Duodenal mucosa (tissue), 2 donors: ENCODE data around the gene CUL9.

Source experiments
- H3K27ac ChIP-seq: one replicate; pipeline ENCODE4 v1.7.0; 2013; ENCODE audit warnings: low read depth, low read length
- H3K27me3 ChIP-seq, 2 donors: one replicate each; pipeline ENCODE4 v1.7.0; 2013; ENCODE audit warnings: low read length in 2 of 2, control low read depth in 1 of 2; ENCODE audit not compliant: insufficient read depth in 2 of 2, control insufficient read depth in 1 of 2
- H3K36me3 ChIP-seq, 2 donors: one replicate each; pipeline ENCODE4 v1.7.0; 2013; ENCODE audit warnings: low read length in 2 of 2, control low read depth in 1 of 2; ENCODE audit not compliant: insufficient read depth in 2 of 2, control insufficient read depth in 1 of 2
- H3K4me1 ChIP-seq, 2 donors: one replicate each; pipeline ENCODE4 v1.7.0; 2013; ENCODE audit warnings: low read length in 2 of 2, control low read depth in 1 of 2; ENCODE audit not compliant: insufficient read depth in 2 of 2, control insufficient read depth in 1 of 2
- H3K4me3 ChIP-seq, 2 donors: one replicate each; pipeline ENCODE4 v1.7.0; 2013; ENCODE audit warnings: low read length in 2 of 2, low read depth in 1 of 2
- H3K9ac ChIP-seq, 2 donors: one replicate each; pipeline ENCODE4 v1.7.0; 2013; ENCODE audit warnings: low read length in 2 of 2, low read depth in 1 of 2
- H3K9me3 ChIP-seq, 2 donors: one replicate each; pipeline ENCODE4 v1.7.0; 2013; ENCODE audit warnings: low read length in 2 of 2, control low read depth in 1 of 2; ENCODE audit not compliant: control insufficient read depth in 1 of 2

Gene CUL9

DNA sequence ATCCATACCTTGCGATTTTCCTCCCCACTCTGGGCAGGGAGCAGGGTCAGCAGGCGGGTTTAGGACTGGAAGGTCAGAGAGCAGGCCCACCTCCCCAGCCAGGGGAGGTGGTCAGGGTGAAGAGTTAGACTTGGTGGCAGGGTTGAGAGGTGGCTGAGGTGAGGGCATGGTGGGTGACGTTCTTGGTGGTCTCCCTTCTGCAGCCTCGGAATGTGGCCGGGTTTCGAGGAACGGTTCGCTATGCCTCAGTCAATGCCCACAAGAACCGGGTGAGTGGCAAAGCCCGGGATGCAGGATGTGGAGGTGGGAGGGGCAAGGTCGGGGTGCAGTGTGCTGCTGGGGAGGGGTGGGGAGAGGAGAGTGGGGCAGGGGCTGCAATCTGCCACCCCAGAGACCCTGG is 72.8 kb downstream of the CUL9 start:
- Histone ChIP-seq H3K4me1 (no peaks in the 10 kb centered on the region), H3K36me3 (no peaks in the 10 kb centered on the region), H3K27ac (no peak overlapping the region), H3K9ac (no peak overlapping the region), H3K9me3 (no peaks in the 10 kb centered on the region), H3K27me3 (peaks cover 17 to 20% of the 10 kb centered on the region in 2 donors), H3K4me3 (no peak overlapping the region)

DNA sequence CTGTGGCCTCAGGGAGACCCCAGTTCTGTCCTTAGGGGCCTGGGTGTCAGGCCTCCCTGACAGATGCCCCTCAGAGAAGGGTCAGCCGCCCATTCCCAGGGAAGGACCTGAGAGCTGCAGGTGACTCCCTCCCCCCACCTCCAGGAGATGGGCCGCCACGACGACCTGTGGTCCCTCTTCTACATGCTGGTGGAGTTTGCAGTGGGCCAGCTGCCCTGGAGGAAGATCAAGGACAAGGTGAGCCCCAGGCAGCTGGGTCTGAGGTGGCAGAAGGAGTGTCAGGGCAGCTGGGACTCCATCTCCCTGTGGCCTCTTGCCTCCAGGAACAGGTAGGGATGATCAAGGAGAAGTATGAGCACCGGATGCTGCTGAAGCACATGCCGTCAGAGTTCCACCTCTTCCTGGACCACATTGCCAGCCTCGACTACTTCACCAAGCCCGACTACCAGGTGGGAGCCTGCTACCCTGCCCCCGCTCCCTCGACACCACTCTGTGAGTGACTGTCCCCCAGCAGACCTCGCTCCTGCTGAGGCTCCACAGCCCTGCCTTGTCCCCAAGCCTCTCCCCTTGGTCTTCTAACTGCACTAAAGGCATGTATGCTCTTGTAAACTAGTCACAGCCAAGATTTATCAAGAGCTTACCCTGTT is 73.5 kb downstream of the CUL9 start:
- H3K9me3 ChIP-seq = no peaks in the 10 kb centered on the region
- H3K4me3 ChIP-seq = no peak overlapping the region
- peaks cover 15 to 19% of the 10 kb centered on the region in 2 donors for H3K27me3 ChIP-seq
- no peaks in the 10 kb centered on the region for H3K36me3 ChIP-seq
- no peak overlapping the region for H3K9ac ChIP-seq
- H3K4me1 ChIP-seq = no peaks in the 10 kb centered on the region
- no peak overlapping the region for H3K27ac ChIP-seq

DNA sequence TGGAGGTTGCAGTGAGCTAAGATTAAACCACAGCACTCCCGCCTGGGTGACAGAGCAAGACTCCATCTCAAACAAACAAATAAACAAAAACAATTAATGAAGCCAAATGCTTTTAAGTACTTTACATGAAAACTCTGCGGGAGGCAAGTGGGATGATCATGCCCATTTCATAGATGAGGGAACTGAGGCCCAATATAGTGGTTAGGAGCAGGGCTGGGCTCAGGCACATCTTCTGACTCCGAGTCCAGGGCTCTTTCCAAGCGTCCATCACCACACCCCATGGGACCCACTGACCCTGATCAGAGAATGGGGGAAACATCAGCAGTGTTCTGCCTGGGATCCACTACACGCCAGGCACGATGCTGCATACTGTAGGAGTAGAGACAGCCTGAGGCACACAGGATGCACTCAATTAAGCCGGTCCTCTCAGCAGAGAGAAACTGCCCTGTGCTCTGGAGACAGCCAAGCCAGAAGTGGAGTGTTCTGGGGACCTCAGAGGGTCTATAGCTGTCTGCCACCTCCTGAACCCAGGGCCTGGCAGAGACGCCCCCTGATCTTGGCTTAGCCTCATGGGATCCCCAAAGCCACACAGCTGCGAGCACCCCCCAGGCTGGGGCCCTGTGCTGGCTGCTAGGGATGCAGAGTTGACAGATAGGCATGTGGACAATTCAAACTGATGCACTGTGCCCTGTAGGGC is 74.8 kb downstream of the CUL9 start:
- H3K36me3 ChIP-seq = no peaks in the 10 kb centered on the region
- H3K27me3 ChIP-seq = peaks cover 3 to 7% of the 10 kb centered on the region in 2 donors
- H3K4me1 ChIP-seq = no peaks in the 10 kb centered on the region
- no peak overlapping the region for H3K27ac ChIP-seq
- no peaks in the 10 kb centered on the region for H3K9me3 ChIP-seq
- H3K9ac ChIP-seq = no peak overlapping the region
- H3K4me3 ChIP-seq = no peak overlapping the region

DNA sequence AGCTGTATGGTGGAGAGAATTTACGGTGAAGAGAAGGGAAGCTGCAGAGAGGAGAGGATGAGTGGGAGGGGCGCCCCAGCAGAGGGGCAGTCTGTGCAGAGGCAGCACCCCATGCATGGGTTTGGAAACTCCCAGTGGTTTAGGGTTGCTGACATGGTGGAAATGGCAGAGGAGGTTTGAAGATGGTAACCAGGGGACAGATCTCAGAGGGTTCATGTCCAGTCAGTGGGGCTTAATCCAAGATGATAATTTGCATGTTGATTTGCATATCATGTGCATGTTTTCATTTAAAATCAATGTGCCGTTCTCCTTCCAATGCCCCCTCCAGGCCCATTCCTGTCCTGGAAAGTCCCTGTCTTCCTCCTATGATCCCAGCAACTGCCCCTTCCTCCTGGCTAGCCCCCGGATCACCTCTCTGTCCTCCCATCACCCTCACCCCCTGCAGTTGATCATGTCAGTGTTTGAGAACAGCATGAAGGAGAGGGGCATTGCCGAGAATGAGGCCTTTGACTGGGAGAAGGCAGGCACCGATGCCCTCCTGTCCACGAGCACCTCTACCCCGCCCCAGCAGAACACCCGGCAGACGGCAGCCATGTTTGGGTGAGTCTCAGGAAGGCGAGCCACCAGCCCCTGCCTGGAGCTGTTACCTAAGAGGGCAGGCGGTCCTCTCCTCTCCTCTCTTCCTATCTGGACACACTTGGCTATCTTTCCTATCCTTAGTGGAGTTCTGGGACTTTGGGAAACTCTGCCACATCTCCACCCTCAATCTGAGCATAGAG is 75.6 kb downstream of the CUL9 start:
- H3K9ac ChIP-seq = no peak overlapping the region
- H3K4me3 ChIP-seq = no peak overlapping the region
- peaks cover 0 to 4% of the 10 kb centered on the region in 2 donors for H3K27me3 ChIP-seq
- H3K9me3 ChIP-seq = no peaks in the 10 kb centered on the region
- no peak overlapping the region for H3K27ac ChIP-seq
- peaks cover 0 to 1% of the 10 kb centered on the region in 2 donors for H3K4me1 ChIP-seq
- no peaks in the 10 kb centered on the region for H3K36me3 ChIP-seq

DNA sequence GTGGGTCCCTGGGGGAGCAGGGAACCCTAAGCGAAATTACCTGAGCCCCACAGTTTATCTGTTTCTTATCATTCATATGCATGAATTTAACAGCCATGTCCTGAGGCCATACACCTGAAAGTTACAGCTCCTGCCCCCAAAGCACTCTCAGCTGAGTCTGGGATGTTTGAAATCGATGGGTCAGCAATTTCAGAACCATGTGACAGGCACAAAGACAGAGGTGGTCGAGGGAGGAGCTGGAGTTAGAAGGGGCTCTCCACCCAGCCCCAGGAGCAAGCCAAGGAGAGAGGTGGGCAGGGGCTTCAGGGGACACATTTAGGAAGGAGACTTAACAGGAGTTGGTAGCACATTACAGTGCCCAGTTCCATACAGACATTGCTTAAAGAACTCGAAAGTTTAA is 76.2 kb downstream of the CUL9 start:
- H3K27me3 ChIP-seq = peaks cover 0 to 3% of the 10 kb centered on the region in 2 donors
- H3K9me3 ChIP-seq = no peaks in the 10 kb centered on the region
- H3K9ac ChIP-seq = no peak overlapping the region
- H3K36me3 ChIP-seq = no peaks in the 10 kb centered on the region
- no peak overlapping the region for H3K4me3 ChIP-seq
- H3K27ac ChIP-seq = no peak overlapping the region
- H3K4me1 ChIP-seq = peaks cover 0 to 3% of the 10 kb centered on the region in 2 donors

DNA sequence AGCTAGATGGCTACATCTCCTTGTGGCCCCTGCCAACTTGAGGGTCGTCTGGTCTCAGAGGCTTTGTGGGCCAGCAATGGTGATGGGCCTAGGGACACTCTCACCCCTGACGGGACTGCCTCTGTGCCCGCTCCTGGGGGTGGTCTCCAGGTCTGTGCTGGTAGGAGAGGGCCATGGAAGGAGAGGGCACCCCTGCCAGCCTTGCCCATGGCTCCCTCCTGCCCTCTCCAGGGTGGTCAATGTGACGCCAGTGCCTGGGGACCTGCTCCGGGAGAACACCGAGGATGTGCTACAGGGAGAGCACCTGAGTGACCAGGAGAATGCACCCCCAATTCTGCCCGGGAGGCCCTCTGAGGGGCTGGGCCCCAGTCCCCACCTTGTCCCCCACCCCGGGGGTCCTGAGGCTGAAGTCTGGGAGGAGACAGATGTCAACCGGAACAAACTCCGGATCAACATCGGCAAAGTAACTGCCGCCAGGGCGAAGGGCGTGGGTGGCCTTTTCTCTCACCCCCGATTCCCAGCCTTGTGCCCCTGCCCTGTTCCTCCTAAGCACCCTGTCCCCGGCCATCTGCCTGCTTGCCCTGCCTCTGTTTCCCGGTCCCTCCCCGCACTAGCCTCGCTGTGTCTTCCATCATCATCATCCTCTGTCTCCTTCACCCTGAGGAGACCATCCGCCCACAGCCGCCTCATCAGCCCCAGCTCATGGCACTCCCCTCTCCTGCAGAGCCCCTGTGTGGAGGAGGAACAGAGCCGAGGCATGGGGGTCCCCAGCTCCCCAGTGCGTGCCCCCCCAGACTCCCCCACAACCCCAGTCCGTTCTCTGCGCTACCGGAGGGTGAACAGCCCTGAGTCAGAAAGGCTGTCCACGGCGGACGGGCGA is 77.1 kb downstream of the CUL9 start:
- H3K4me1 ChIP-seq = peaks cover 3% of the 10 kb centered on the region in 2 donors
- H3K9ac ChIP-seq = no peak overlapping the region
- H3K27ac ChIP-seq = no peak overlapping the region
- no peaks in the 10 kb centered on the region for H3K27me3 ChIP-seq
- no peaks in the 10 kb centered on the region for H3K9me3 ChIP-seq
- H3K36me3 ChIP-seq = no peaks in the 10 kb centered on the region
- H3K4me3 ChIP-seq = no peak overlapping the region

DNA sequence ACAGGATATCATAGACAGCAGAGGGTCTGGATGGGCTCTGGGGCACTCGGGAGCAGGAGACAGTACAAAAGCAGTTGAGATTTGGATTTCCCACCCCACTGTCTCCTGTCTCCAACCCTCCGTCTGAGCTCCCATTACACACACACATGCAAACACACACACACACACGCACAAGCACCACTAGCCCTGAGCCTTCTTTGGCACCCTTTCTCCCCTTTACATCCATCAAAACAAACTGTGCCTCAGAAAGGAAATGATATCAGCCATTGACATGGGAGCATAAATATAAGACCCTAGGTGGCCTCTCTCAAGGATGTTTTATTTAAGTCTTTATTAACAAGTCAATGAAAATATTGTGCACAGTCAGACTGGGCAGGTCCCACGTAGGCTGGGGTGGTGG is 78.8 kb downstream of the CUL9 start:
- Histone ChIP-seq H3K36me3 (no peaks in the 10 kb centered on the region), H3K4me1 (peaks cover 3% of the 10 kb centered on the region in 2 donors), H3K9ac (no peak overlapping the region), H3K27me3 (no peaks in the 10 kb centered on the region), H3K4me3 (no peak overlapping the region), H3K27ac (no peak overlapping the region), H3K9me3 (no peaks in the 10 kb centered on the region)

DNA sequence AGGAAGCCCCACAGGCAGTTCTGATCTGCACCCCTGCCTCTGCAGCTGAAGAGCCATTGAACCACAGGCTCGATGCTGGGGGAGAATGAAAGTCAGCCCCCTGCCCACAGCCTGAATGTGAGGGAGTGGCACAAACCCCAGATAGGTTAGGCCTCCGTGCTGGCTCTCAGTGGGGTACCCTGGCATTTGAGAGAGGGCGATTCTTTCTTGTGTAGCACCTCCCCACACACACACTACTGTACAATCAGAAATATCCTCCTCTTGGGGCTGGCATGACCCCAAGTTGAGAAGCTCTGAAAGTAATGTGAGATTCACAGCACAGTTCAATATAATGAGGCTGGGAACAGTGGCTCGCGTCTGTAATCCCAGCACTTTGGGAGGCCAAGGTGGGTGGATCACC is 79.2 kb downstream of the CUL9 start:
- H3K9ac ChIP-seq = no peak overlapping the region
- H3K27me3 ChIP-seq = no peaks in the 10 kb centered on the region
- H3K36me3 ChIP-seq = no peaks in the 10 kb centered on the region
- no peak overlapping the region for H3K4me3 ChIP-seq
- no peak overlapping the region for H3K27ac ChIP-seq
- H3K4me1 ChIP-seq = peaks cover 3% of the 10 kb centered on the region in 2 donors
- H3K9me3 ChIP-seq = no peaks in the 10 kb centered on the region

DNA sequence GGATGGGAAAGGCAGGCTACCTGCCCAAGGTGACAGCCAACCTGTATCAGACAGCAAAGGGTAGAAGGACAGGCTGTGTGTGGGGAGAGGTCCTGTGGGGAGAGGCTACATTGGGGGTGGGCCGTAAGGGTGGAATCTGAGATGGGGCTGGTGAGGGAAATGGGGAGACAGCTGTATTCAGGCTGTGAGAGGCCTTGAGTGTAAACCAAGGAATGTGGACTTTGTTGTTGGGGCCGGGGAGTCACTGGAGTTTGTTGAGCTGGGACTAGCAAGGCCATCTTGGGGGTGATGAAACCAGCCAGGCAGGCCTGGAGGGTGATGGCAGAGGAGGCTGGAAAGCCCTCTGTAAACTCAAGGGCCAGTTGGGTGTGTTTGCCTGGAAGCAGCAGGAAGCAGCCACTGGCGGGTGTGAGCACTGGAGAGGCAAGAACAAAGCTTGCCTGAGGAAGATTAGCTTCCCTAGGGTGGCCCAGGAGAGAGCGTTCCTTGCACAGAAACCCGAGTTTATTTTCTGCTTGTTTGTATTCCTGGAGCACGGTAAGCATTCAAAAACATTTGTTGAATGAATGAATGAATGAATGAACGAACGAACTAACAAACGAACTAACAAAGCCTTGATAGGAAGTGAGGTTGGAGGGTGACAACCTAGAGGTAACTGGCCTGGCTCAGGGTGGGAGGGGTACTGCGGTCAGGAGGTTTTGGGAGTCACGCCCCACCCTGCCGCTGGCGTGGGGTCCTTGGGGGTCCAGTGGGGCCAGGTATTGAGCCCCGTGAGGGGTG is 80.2 kb downstream of the CUL9 start:
- no peaks in the 10 kb centered on the region for H3K9me3 ChIP-seq
- no peak overlapping the region for H3K27ac ChIP-seq
- no peaks in the 10 kb centered on the region for H3K27me3 ChIP-seq
- no peak overlapping the region for H3K4me3 ChIP-seq
- peaks cover 5 to 7% of the 10 kb centered on the region in 2 donors for H3K4me1 ChIP-seq
- H3K36me3 ChIP-seq = no peaks in the 10 kb centered on the region
- H3K9ac ChIP-seq = no peak overlapping the region
